OCI-LY3 (cell line): ENCODE data around the gene SMO.

Experiments
- H2AFZ ChIP-seq: fragments of 200-600, 300-600 bp; shearing (Covaris generic); 2 replicates; pipeline ENCODE4 v1.6.0; 2014; ENCODE audit warnings: antibody characterized with exemption, low read depth, low read length
- H3K27ac ChIP-seq: fragments of 200-600, 300-600 bp; sonication (generic); 2 replicates; pipeline ENCODE4 v1.5.1; 2014; ENCODE audit warnings: mild to moderate bottlenecking, low read length, moderate library complexity, mixed read lengths
- H3K27me3 ChIP-seq: fragments of 200-600, 300-600 bp; sonication (generic); 2 replicates; pipeline ENCODE4 v1.6.1; 2014; ENCODE audit warnings: low read depth, low read length, mixed read lengths
- H3K36me3 ChIP-seq: fragments of 200-600, 300-600 bp; sonication (generic); replicated peaks from 2 replicates; pipeline ENCODE3; 2014; ENCODE audit warnings: low read depth, low read length, mixed read lengths
- H3K4me1 ChIP-seq: fragments of 300-600, 200-600 bp; sonication (generic); 2 replicates; pipeline ENCODE4 v1.6.1; 2014; ENCODE audit warnings: low read length, mixed read lengths
- H3K4me2 ChIP-seq: fragments of 200-600, 300-600 bp; sonication (generic); 2 replicates; pipeline ENCODE4 v1.6.1; 2014; ENCODE audit warnings: low read length, mixed read lengths
- H3K4me3 ChIP-seq: fragments of 300-600, 200-600 bp; sonication (generic); 2 replicates; pipeline ENCODE4 v1.5.1; 2014; ENCODE audit warnings: antibody characterized with exemption, mild to moderate bottlenecking, low read length, moderate library complexity
- H3K79me2 ChIP-seq: fragments of 300-600, 200-600 bp; shearing (Covaris generic); 2 replicates; pipeline ENCODE4 v1.6.1; 2014; ENCODE audit warnings: mild to moderate bottlenecking, low read length, mixed read lengths
- H3K9ac ChIP-seq: fragments of 300-600, 200-600 bp; shearing (Covaris generic); 2 replicates; pipeline ENCODE4 v1.6.0; 2014; ENCODE audit warnings: mild to moderate bottlenecking, low read length, moderate library complexity
- H3K9me3 ChIP-seq: fragments of 200-600, 300-600 bp; shearing (Covaris generic); 2 replicates; pipeline ENCODE4 v1.6.1; 2014; ENCODE audit warnings: low read length, mixed read lengths; ENCODE audit not compliant: insufficient read depth
- H4K20me1 ChIP-seq: fragments of 200-600, 300-600 bp; sonication (generic); 2 replicates; pipeline ENCODE4 v1.6.1; 2016; ENCODE audit warnings: low read length, mixed read lengths; ENCODE audit not compliant: insufficient read depth
- CTCF ChIP-seq: fragments of 200-600, 300-600 bp; sonication (generic); IDR thresholded peaks from 2 replicates; pipeline ENCODE4 v1.5.1; 2014; ENCODE audit warnings: antibody characterized with exemption, low read length, low read depth
- EZH2phosphoT487 ChIP-seq: fragments of 200-600 bp; shearing (Covaris generic); IDR thresholded peaks from 2 replicates; pipeline ENCODE4 v1.6.1; 2018; ENCODE audit warnings: antibody characterized with exemption, mixed run types, low read depth

Gene SMO

GRCh38 chr7:129222064-129222463 is 33.6 kb downstream of the SMO start:
- Histone ChIP-seq H3K4me3 (no peak overlapping the region), H3K9me3 (no peaks in the 10 kb centered on the region), H3K27me3 (no peaks in the 10 kb centered on the region), H4K20me1 (no peaks in the 10 kb centered on the region), H3K79me2 (no peaks in the 10 kb centered on the region), H3K9ac (no peak overlapping the region), H3K36me3 (no peaks in the 10 kb centered on the region), H2AFZ (peak overlapping the region; percentile 33; the same call in 1 of the 2 replicates), H3K4me1 (peaks cover 23% of the 10 kb centered on the region), H3K27ac (no peak overlapping the region), H3K4me2 (peak overlapping the region; percentile 44)
- no peak for TF ChIP-seq EZH2phosphoT487
- TF ChIP-seq CTCF, result no peak

GRCh38 chr7:129224251-129225205 is 36.1 kb downstream of the SMO start, which contains the start of gene AHCYL2:
Gene AHCYL2, plus strand, starts transcription at chr7:129225030.
- peak within 1 kb of the TSS; percentile 88 for H3K4me3 ChIP-seq
- peak within 1 kb of the TSS; percentile 80 for H3K27ac ChIP-seq
- peak within 1 kb of the TSS; percentile 98 for H2AFZ ChIP-seq
- no peaks in the 10 kb centered on the region for H4K20me1 ChIP-seq
- no peaks in the 10 kb centered on the region for H3K9me3 ChIP-seq
- TF ChIP-seq EZH2phosphoT487 (no peak), CTCF (no peak)
- H3K4me2 ChIP-seq, result peak within 1 kb of the TSS; percentile 92
- H3K79me2 ChIP-seq, result no peaks in the 10 kb centered on the region
- no peaks in the 10 kb centered on the region for H3K27me3 ChIP-seq
- H3K9ac ChIP-seq, result peak within 1 kb of the TSS; percentile 81
- H3K36me3 ChIP-seq, result no peaks in the 10 kb centered on the region
- peaks cover 32% of the 10 kb centered on the region for H3K4me1 ChIP-seq

- H3K4me2 ChIP-seq, result peak overlapping the region; percentile 92
- peak overlapping the region; percentile 62 for H3K9ac ChIP-seq
- no peaks in the 10 kb centered on the region for H3K79me2 ChIP-seq
- no peak overlapping the region for H3K27ac ChIP-seq
- peak overlapping the region; percentile 88 for H3K4me3 ChIP-seq
- no peaks in the 10 kb centered on the region for H3K9me3 ChIP-seq
- no peaks in the 10 kb centered on the region for H4K20me1 ChIP-seq
- H3K36me3 ChIP-seq, result no peaks in the 10 kb centered on the region
- H3K27me3 ChIP-seq, result no peaks in the 10 kb centered on the region
- TF ChIP-seq EZH2phosphoT487 (no peak), CTCF (no peak)
- H2AFZ ChIP-seq, result peak overlapping the region; percentile 89
- H3K4me1 ChIP-seq, result peaks cover 32% of the 10 kb centered on the region
These were observed 36.9 kb downstream of the SMO start for GRCh38 chr7:129225206-129225930.
